ENCODE results near the gene AKAP17A. TPM values are rescaled to one million over a fixed set of nuclear protein-coding genes. Genes with fewer than 3 reads are reported as not detected.

The AKAP17A gene
- polyA plus RNA-seq, 3 donors, result 8.9 to 118 (median 13.6) TPM

DNA sequence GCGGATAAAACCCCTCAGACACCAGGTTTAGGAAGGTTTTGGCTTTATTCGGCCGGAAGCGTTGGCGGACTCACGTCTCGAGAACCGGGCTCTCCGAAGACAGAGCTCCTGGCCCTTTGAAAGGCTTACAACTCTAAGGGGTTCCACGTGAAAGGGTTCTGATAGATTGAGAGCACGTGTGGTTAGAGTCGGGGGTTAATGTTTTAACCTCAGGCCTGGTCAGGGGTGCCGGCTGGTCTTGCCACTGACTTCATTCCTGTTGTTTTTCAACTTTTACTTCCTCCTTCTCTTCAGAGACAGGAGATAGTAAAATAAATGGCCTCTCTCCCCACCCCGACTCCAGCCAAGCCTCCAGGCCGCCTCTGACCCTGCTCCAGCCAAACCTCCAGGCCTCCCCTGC is 18.8 kb downstream of the AKAP17A start:
- Mint-ChIP-seq H3K27ac (peak overlapping the region in 2 of 7 donors; percentile 39 to 66), H3K4me1 (peaks cover 2% of the 10 kb centered on the region), H3K9me3 (peaks cover 0 to 2% (median 0%) of the 10 kb centered on the region in 7 donors), H3K27me3 (ENCODE audit: low read depth in 3 of 3) (peaks cover 2 to 3% (median 2%) of the 10 kb centered on the region in 3 donors), H3K36me3 (peaks cover 0 to 16% of the 10 kb centered on the region in 2 donors), H3K4me3 (no peak overlapping the region)
- WGBS (ENCODE audit: insufficient coverage), result 42% methylated on average over 2 of the region's 15 CpGs
- Histone ChIP-seq H3K9ac (ENCODE audit: insufficient read depth, low read length, poor library complexity, severe bottlenecking) (no peak overlapping the region), H3K79me2 (ENCODE audit: insufficient read depth, low read length) (no peaks in the 10 kb centered on the region), H4K20me1 (ENCODE audit: insufficient read depth, low read length) (no peaks in the 10 kb centered on the region), H3K4me2 (replicated peaks; ENCODE audit: extremely low read depth, low read length, poor library complexity, severe bottlenecking) (no peak overlapping the region), H3K27me3 (ENCODE audit: control insufficient read depth in 2 of 2, insufficient read depth in 2 of 2, low read length in 2 of 2) (no peaks in the 10 kb centered on the region), H3K36me3 (replicated peaks in 1 of 2; ENCODE audit: control insufficient read depth in 1 of 2, insufficient read depth in 2 of 2, low read length in 2 of 2) (no peaks in the 10 kb centered on the region), H3K9me3 (replicated peaks in 1 of 2; ENCODE audit: control insufficient read depth in 1 of 2, insufficient read depth in 1 of 2, low read length in 2 of 2) (no peaks in the 10 kb centered on the region), H3K27ac (ENCODE audit: low read depth in 1 of 2, low read length in 2 of 2) (no peak overlapping the region), H3K4me3 (replicated peaks in 1 of 3; ENCODE audit: low read depth in 2 of 3, low read length in 3 of 3) (no peak overlapping the region), H2AFZ (ENCODE audit: insufficient read depth, low read depth, low read length, poor library complexity, severe bottlenecking) (no peak overlapping the region), H3K4me1 (ENCODE audit: control insufficient read depth in 1 of 2, insufficient read depth in 2 of 2, low read length in 2 of 2) (no peaks in the 10 kb centered on the region)
- no peak for DNase-seq
- intact Hi-C loops (cut with micrococcal nuclease), result no loop called here
- TF ChIP-seq, protein P1, sequence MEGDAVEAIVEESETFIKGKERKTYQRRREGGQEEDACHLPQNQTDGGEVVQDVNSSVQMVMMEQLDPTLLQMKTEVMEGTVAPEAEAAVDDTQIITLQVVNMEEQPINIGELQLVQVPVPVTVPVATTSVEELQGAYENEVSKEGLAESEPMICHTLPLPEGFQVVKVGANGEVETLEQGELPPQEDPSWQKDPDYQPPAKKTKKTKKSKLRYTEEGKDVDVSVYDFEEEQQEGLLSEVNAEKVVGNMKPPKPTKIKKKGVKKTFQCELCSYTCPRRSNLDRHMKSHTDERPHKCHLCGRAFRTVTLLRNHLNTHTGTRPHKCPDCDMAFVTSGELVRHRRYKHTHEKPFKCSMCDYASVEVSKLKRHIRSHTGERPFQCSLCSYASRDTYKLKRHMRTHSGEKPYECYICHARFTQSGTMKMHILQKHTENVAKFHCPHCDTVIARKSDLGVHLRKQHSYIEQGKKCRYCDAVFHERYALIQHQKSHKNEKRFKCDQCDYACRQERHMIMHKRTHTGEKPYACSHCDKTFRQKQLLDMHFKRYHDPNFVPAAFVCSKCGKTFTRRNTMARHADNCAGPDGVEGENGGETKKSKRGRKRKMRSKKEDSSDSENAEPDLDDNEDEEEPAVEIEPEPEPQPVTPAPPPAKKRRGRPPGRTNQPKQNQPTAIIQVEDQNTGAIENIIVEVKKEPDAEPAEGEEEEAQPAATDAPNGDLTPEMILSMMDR (IDR thresholded peaks at IDR 0.05), result no peak

DNA sequence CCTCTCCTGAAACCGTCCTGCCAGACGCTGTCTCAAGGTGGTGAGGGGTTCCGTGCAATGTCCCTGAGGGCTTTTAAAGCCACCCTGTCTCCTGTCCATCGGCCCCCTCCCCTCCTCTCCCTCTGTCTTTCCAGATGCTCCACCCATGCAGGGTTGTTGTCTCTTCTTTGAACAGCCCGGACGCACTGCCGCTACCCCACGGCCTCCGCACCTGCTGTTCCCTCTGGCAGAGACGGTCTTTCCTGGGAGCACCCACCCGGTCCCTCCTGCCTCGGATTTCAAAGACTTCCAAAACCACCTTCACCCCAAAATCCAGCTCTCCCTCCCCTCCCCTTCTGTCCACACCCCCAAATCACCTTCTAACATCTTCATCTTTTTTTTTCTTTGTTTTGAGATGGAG is 19.3 kb downstream of the AKAP17A start:
- H3K27me3 Mint-ChIP-seq (ENCODE audit: low read depth in 3 of 3), result peaks cover 2 to 3% (median 3%) of the 10 kb centered on the region in 3 donors
- Histone ChIP-seq H2AFZ (ENCODE audit: insufficient read depth, low read depth, low read length, poor library complexity, severe bottlenecking) (no peak overlapping the region), H3K4me2 (replicated peaks; ENCODE audit: extremely low read depth, low read length, poor library complexity, severe bottlenecking) (no peak overlapping the region), H3K4me3 (replicated peaks in 1 of 3; ENCODE audit: low read depth in 2 of 3, low read length in 3 of 3) (no peak overlapping the region), H3K27ac (ENCODE audit: low read depth in 1 of 2, low read length in 2 of 2) (no peak overlapping the region), H3K9ac (ENCODE audit: insufficient read depth, low read length, poor library complexity, severe bottlenecking) (no peak overlapping the region), H3K36me3 (replicated peaks in 1 of 2; ENCODE audit: control insufficient read depth in 1 of 2, insufficient read depth in 2 of 2, low read length in 2 of 2) (no peaks in the 10 kb centered on the region), H3K79me2 (ENCODE audit: insufficient read depth, low read length) (no peaks in the 10 kb centered on the region), H3K4me1 (ENCODE audit: control insufficient read depth in 1 of 2, insufficient read depth in 2 of 2, low read length in 2 of 2) (no peaks in the 10 kb centered on the region), H3K9me3 (replicated peaks in 1 of 2; ENCODE audit: control insufficient read depth in 1 of 2, insufficient read depth in 1 of 2, low read length in 2 of 2) (no peaks in the 10 kb centered on the region), H4K20me1 (ENCODE audit: insufficient read depth, low read length) (no peaks in the 10 kb centered on the region), H3K27me3 (ENCODE audit: control insufficient read depth in 2 of 2, insufficient read depth in 2 of 2, low read length in 2 of 2) (no peaks in the 10 kb centered on the region)
- H3K36me3 Mint-ChIP-seq, result peaks cover 0 to 11% of the 10 kb centered on the region in 2 donors
- no peak for DNase-seq
- peaks cover 0 to 2% (median 0%) of the 10 kb centered on the region in 7 donors for H3K9me3 Mint-ChIP-seq
- H3K27ac Mint-ChIP-seq, result peak overlapping the region in 1 of 7 donors; percentile 46
- H3K4me3 Mint-ChIP-seq, result no peak overlapping the region
- WGBS (ENCODE audit: insufficient coverage), result 80% methylated on average over 11 of the region's 12 CpGs
- peaks cover 2% of the 10 kb centered on the region for H3K4me1 Mint-ChIP-seq
- intact Hi-C loops (cut with micrococcal nuclease), result no loop called here
- TF ChIP-seq, protein P1 (IDR thresholded peaks at IDR 0.05), result no peak

All from CD14-positive monocyte (primary cell).